GM18507 (cell line): ENCODE results near the gene FHAD1.
A peak's percentile ranks its signal among the peaks of the same experiment; 100 is the strongest.

Experiments used
- DNase-seq: peaks from one replicate; pipeline ENCODE4 v3.0.0; 2011; ENCODE audit warnings: low read depth; ENCODE audit not compliant: insufficient read length; ENCODE audit errors: extremely low spot score
- FAIRE-seq: peaks from 2 replicates; lab custom pipeline; 2011; peaks lifted over from hg19 to GRCh38; lab: Jason Lieb, UNC

The FHAD1 gene

GRCh38 chr1:15337656-15338402 is 90.8 kb downstream of the FHAD1 start:
- no peak for FAIRE-seq

GRCh38 chr1:15339570-15339969 is 92.5 kb downstream of the FHAD1 start:
- FAIRE-seq (no peak), DNase-seq (no peak)

More at GRCh38 chr1:15337656-15338402, 90.8 kb downstream of the FHAD1 start:
- DNase-seq = no peak

- no peak for DNase-seq
- FAIRE-seq = no peak
Measured at GRCh38 chr1:15341228-15341627, 94.2 kb downstream of the FHAD1 start.

- DNase-seq (no peak), FAIRE-seq (peak; percentile 15)
Measured at GRCh38 chr1:15341634-15342407, 94.8 kb downstream of the FHAD1 start.

GRCh38 chr1:15342408-15342967 is 95.5 kb downstream of the FHAD1 start:
- DNase-seq (no peak), FAIRE-seq (no peak)

GRCh38 chr1:15343099-15343498 is 96.1 kb downstream of the FHAD1 start:
- FAIRE-seq = no peak

GRCh38 chr1:15343729-15344128 is 96.7 kb downstream of the FHAD1 start:
- DNase-seq = no peak
- FAIRE-seq = no peak

More at GRCh38 chr1:15343099-15343498, 96.1 kb downstream of the FHAD1 start:
- no peak for DNase-seq

- DNase-seq (no peak), FAIRE-seq (no peak)
Measured at GRCh38 chr1:15344380-15344779, 97.4 kb downstream of the FHAD1 start.

GRCh38 chr1:15344800-15345704 is 98.0 kb downstream of the FHAD1 start:
- no peak for DNase-seq
- no peak for FAIRE-seq

- peak; percentile 49 for DNase-seq
- FAIRE-seq = peak; percentile 79
Measured at GRCh38 chr1:15345705-15346345, 98.8 kb downstream of the FHAD1 start.

GRCh38 chr1:15346346-15347030 is 99.5 kb downstream of the FHAD1 start:
- DNase-seq (no peak), FAIRE-seq (no peak)

GRCh38 chr1:15347182-15347581 is 100.2 kb downstream of the FHAD1 start:
- FAIRE-seq = no peak

GRCh38 chr1:15348648-15349047 is 101.6 kb downstream of the FHAD1 start:
- DNase-seq = no peak
- no peak for FAIRE-seq

More at GRCh38 chr1:15347182-15347581, 100.2 kb downstream of the FHAD1 start:
- DNase-seq = no peak

- DNase-seq = no peak
- no peak for FAIRE-seq
Measured at GRCh38 chr1:15349133-15349532, 102.1 kb downstream of the FHAD1 start.

- no peak for FAIRE-seq
Measured at GRCh38 chr1:15350151-15350550, 103.1 kb downstream of the FHAD1 start.

GRCh38 chr1:15350551-15351200 is 103.7 kb downstream of the FHAD1 start:
- FAIRE-seq = no peak
- DNase-seq = no peak

More at GRCh38 chr1:15350151-15350550, 103.1 kb downstream of the FHAD1 start:
- no peak for DNase-seq

GRCh38 chr1:15351310-15351709 is 104.3 kb downstream of the FHAD1 start:
- FAIRE-seq (no peak), DNase-seq (no peak)
